ENCODE results near the gene CDKN2B-AS1. TPM values are rescaled to one million over a fixed set of nuclear protein-coding genes. Genes with fewer than 3 reads are reported as not detected.

CDKN2B-AS1 gene
- total and polyA plus RNA-seq, 8 donors, result 0.18 to 1.6 (median 0.36) TPM

GRCh38 chr9:21988056-21988990 is 6.3 kb upstream of the CDKN2B-AS1 start:
- Histone ChIP-seq H3K27ac (no peak overlapping the region), H3K27me3 (peaks cover 86 to 98% of the 10 kb centered on the region in 2 donors), H3K36me3 (no peaks in the 10 kb centered on the region), H3K4me1 (peaks cover 0 to 2% of the 10 kb centered on the region in 2 donors), H3K9me3 (no peaks in the 10 kb centered on the region), H3K4me3 (no peak overlapping the region)
- no peak for TF ChIP-seq CTCF (IDR thresholded peaks at IDR 0.05)
- ATAC-seq, result no peak
- no peak for DNase-seq
- intact Hi-C loops (cut with DNase I), result no loop called here

DNA sequence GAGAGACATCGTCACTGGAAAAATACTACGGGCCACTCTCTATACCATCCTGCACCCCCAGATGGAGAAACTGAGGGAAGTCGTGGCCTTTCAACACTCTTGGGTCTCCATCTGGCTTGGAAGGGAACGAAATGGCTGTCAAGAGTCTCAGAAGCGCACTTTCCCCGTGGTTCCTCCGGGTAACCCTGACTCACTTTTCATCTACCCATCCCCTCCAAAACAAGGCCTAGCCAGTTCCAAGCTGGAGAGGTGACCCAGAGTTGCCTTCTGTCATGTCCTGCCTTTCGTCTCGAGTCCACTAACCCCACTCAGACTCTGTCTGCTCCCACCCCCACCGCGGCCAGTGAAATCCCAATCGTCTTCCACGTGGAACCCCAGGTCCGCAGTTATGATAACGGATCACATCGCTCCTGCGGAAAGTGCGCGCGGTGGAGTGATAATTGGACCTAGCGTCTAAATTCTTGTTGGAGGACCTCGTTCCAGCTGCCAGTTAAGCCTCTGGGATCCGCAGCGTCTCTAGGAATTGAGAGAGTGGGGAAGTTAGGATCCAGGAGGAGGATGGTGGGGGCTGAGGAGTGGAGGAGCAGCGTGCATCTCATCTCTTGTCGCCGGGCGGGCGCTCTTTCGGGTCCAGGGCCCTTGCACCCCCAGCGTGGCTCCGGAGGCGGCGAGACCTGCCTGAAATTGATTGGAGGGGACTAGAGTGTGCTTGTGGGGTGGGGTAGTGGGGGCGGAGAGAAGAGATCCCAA is 5.0 kb upstream of the CDKN2B-AS1 start:
- no peak for TF ChIP-seq CTCF (IDR thresholded peaks at IDR 0.05)
- no peak overlapping the region for H3K27ac ChIP-seq
- no peaks in the 10 kb centered on the region for H3K9me3 ChIP-seq
- H3K36me3 ChIP-seq, result no peaks in the 10 kb centered on the region
- intact Hi-C loops (cut with DNase I), result no loop called here
- peaks cover 0 to 9% of the 10 kb centered on the region in 2 donors for H3K4me1 ChIP-seq
- peaks cover 73 to 95% of the 10 kb centered on the region in 2 donors for H3K27me3 ChIP-seq
- ATAC-seq (no peak), DNase-seq (peak in 1 of 4 donors; percentile 60)
- no peak overlapping the region for H3K4me3 ChIP-seq

DNA sequence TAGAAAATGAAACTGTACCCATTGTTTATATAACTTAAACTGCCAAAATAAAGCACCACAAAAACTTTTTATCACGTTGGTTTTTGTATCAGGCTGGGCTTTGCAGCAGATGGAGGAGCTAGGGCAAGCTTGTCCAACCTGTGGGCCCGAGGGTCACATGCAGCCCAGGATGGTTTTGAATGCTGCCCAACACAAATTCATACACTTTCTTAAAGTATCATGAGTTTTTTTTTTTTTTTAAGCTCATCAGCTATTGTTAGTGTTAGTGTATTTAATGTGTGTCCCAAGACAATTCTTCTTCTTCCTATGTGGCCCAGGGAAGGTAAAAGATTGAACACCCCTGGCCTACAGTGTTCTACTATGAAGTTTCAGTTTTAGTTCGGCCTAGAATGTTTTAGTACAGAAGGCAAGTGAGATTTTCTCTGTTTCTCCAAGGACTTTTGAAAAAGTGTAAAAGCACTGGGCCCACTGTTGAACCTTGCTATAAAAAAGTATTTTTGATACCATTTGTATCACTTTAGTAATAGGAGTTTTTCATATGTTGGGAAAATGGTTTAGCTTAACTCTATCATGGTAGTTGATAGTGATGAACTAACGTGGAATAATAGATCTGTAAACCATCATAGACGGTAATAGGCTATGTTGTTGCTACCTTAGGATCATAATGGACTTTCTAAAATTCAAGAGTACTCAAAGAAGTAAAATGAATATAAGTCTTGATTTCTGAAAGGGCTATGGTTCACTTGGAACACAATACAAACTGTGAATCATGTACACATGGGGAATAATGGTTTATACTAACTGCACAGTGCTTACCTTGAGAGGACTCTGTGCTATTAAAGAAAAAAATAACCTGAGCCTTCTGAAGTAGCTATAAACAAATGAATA is 3.3 kb upstream of the CDKN2B-AS1 start:
- H3K27ac ChIP-seq, result no peak overlapping the region
- DNase-seq (no peak), ATAC-seq (no peak)
- H3K4me1 ChIP-seq, result peaks cover 4 to 17% of the 10 kb centered on the region in 2 donors
- H3K9me3 ChIP-seq, result no peaks in the 10 kb centered on the region
- H3K4me3 ChIP-seq, result no peak overlapping the region
- H3K27me3 ChIP-seq, result peaks cover 56 to 88% of the 10 kb centered on the region in 2 donors
- no peak for TF ChIP-seq CTCF (IDR thresholded peaks at IDR 0.05)
- no peaks in the 10 kb centered on the region for H3K36me3 ChIP-seq
- intact Hi-C loops (cut with DNase I), result no loop called here

DNA sequence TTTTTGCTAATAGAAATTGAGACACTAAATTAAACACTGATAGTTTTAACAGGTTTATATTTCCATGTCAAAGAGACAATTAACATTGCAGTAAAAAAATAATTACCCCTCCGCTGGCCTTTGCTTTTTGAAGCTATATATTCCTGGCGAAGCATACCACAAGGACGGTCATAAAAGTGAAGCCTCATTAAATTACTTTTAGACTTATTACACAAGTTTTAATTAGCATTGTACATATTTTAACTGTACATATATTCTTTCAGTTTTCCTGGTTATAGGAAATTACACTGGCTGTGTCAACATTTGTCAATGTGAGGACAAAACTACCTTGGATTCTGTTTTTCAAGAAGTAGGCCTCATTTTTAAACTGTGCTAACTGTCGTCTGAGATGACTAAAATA is 1.6 kb upstream of the CDKN2B-AS1 start:
- no peak for DNase-seq
- H3K36me3 ChIP-seq, result no peaks in the 10 kb centered on the region
- TF ChIP-seq CTCF (IDR thresholded peaks at IDR 0.05), result no peak
- H3K4me3 ChIP-seq, result no peak overlapping the region
- H3K27ac ChIP-seq, result no peak overlapping the region
- peaks cover 4 to 17% of the 10 kb centered on the region in 2 donors for H3K4me1 ChIP-seq
- ATAC-seq, result no peak
- H3K9me3 ChIP-seq, result no peaks in the 10 kb centered on the region
- intact Hi-C loops (cut with DNase I), result no loop called here
- peaks cover 43 to 90% of the 10 kb centered on the region in 2 donors for H3K27me3 ChIP-seq
